NCI-H1694 (cell line): ENCODE data around the gene CAMK4.

ENCODE experiments used
- DNase-seq: peaks from one replicate; lab custom pipeline; 2025; lab: John Stamatoyannopoulos, UW

CAMK4 gene

DNA sequence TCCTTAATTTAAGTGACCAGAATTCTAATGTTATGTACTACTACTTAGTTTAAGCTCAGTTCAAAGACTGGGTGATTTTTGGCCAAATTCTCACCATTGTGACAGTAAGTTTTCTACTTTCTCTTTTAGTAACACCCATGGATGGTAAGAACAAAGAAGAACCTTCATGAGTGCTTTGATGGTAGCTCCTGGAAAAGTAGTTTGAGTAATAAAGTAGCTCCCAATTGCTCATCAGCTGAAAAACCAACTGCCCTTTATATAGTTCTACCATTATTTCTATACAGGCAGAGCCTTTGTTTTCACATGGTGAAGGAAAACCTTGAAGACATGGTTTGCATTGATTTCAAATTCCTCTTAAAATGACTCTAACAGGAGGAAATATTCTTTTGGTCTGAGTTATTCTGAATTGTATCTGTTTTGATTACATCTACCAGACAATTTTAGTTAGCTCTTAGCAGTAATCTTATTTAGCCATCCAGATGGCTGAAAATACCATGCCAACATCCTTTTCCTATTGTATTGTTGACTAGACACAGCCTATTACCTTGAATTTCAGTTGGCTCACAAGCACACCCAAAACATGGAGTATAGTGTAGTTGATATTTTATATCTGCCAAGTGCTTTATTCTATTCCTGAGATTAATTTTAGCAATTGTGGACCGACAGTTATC, 311.8 kb downstream of the CAMK4 start:
- DNase-seq: no peak

DNA sequence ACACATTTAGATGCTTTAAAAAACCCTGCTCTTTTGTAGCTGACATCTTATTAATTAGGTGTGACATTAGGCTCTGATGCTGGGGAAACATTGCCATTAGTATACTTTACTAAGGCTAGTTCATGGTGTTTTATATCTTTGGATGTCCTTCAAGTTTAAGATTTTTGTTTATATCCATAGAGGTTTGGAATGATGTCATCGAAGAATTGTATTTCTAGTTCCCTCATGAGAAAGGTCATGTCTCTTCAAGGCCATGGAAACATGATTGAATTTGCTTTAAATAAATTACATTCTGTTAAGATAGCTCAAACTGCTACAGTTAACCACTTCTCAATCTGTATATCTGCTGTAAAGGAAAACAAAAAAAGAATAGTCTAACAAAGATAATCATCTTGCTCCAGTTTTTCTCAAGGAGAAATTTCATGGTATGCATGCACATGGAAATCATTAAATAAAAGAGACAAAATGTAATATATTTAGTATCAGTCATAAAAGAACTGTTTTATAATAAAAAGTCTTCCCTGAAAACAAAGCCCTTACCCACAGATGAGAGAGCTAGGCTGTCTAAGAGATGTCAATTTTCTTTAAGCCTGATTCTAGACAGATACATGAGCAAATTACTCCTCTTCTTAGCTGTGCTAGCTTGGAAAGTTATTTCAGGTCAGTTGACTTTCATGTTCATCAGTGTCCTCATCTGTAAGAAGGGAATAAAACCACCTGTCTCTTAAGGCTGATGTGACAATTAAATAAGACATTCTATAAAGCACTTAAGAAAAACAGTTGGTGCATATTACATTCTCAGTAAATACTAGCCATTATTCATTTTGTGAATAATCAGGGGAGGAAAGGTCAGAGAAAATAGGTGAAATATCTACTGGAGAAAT, 313.2 kb downstream of the CAMK4 start:
- no peak for DNase-seq
